ENCODE data around the gene LARGE2.

The LARGE2 gene

DNA sequence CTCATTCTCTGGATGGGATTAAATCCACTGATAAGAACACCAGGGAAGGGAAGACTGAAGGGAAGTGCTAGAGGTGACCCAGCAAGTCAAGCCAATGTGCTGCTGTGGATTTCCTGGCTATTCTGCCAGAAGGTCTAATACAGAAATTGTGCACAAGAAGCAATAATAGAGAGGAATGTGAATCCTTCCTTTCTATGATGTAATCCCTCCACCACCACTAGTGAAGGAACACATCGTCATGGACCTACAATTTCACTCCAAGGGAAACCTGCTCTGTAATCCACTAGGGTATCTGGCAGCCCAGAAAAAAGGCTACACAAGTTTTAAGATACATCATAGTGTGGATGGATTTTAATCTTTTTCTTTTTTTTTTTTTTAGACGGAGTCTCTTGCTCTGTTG, 17.4 kb downstream of the LARGE2 start:
- Histone ChIP-seq H4K12ac (ENCODE audit: low read depth, low read length) (no peak overlapping the region), H3K4me1 (ENCODE audit: control insufficient read depth in 1 of 2, insufficient read depth in 2 of 2, low read length in 2 of 2) (peaks cover 5 to 6% of the 10 kb centered on the region in 2 experiments), H3K9ac (ENCODE audit: low read length) (no peak overlapping the region), H3K4me3 (ENCODE audit: low read depth, low read length) (no peak overlapping the region), H3K9me3 (ENCODE audit: insufficient read depth, low read depth, low read length) (no peaks in the 10 kb centered on the region), H3K79me2 (ENCODE audit: control insufficient read depth, insufficient read depth, low read length, poor library complexity) (no peaks in the 10 kb centered on the region), H3K23ac (ENCODE audit: low read length) (no peak overlapping the region), H2BK12ac (ENCODE audit: low read length) (no peak overlapping the region), H3K27ac (ENCODE audit: low read depth, low read length) (no peak overlapping the region), H3K27me3 (ENCODE audit: insufficient read depth, low read length) (no peaks in the 10 kb centered on the region), H4K91ac (ENCODE audit: low read depth, low read length) (no peak overlapping the region), H3K4me2 (ENCODE audit: low read length) (no peak overlapping the region), H2BK5ac (ENCODE audit: low read depth, low read length, poor library complexity) (no peak overlapping the region), H3K79me1 (ENCODE audit: low read length) (no peaks in the 10 kb centered on the region), H3K18ac (ENCODE audit: low read length) (no peak overlapping the region), H2AK5ac (ENCODE audit: low read length) (no peak overlapping the region), H3K4ac (ENCODE audit: low read depth, low read length) (no peak overlapping the region), H2BK120ac (ENCODE audit: insufficient read depth, low read length, poor library complexity) (no peak overlapping the region), H3K36me3 (ENCODE audit: control insufficient read depth in 1 of 2, insufficient read depth in 2 of 2, low read length in 2 of 2) (peaks cover 9 to 10% of the 10 kb centered on the region in 2 experiments), H3K14ac (ENCODE audit: low read length) (no peak overlapping the region), H4K8ac (ENCODE audit: low read depth, low read length) (no peak overlapping the region), H2AFZ (ENCODE audit: insufficient read depth, low read length, poor library complexity) (no peak overlapping the region)
- WGBS (ENCODE audit: extremely low coverage, insufficient coverage, insufficient read length), result no CpG with 5 or more reads among the region's 2 CpGs
- no peak for DNase-seq

DNA sequence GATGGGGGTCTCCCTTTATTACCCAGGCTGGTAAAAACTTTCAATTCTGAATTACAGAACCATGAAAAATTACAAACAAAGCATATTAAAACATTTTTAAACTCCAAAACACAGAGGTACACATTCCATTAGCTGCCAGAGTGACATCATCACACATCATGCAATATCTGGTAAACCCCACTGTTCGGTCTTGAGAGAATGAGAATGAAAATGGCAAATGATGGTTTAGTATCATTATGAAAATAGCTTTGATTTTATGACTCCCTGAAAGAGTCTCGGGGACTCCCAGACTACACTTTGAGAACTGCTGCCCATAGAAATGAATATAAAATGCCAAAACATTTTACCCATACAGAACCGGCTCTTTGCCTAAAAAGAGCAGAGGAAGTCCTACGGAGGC, 18.8 kb downstream of the LARGE2 start:
- WGBS (ENCODE audit: extremely low coverage, insufficient coverage, insufficient read length), result no CpG with 5 or more reads among the region's 4 CpGs
- Histone ChIP-seq H2AK5ac (ENCODE audit: low read length) (no peak overlapping the region), H4K12ac (ENCODE audit: low read depth, low read length) (no peak overlapping the region), H3K23ac (ENCODE audit: low read length) (no peak overlapping the region), H3K14ac (ENCODE audit: low read length) (no peak overlapping the region), H2BK120ac (ENCODE audit: insufficient read depth, low read length, poor library complexity) (no peak overlapping the region), H3K18ac (ENCODE audit: low read length) (no peak overlapping the region), H4K8ac (ENCODE audit: low read depth, low read length) (no peak overlapping the region), H4K91ac (ENCODE audit: low read depth, low read length) (no peak overlapping the region), H3K4me3 (ENCODE audit: low read depth, low read length) (no peak overlapping the region), H3K79me2 (ENCODE audit: control insufficient read depth, insufficient read depth, low read length, poor library complexity) (no peaks in the 10 kb centered on the region), H3K4ac (ENCODE audit: low read depth, low read length) (no peak overlapping the region), H3K36me3 (ENCODE audit: control insufficient read depth in 1 of 2, insufficient read depth in 2 of 2, low read length in 2 of 2) (peaks cover 4 to 11% of the 10 kb centered on the region in 2 experiments), H3K27ac (ENCODE audit: low read depth, low read length) (no peak overlapping the region), H3K9me3 (ENCODE audit: insufficient read depth, low read depth, low read length) (no peaks in the 10 kb centered on the region), H3K4me2 (ENCODE audit: low read length) (no peak overlapping the region), H3K27me3 (ENCODE audit: insufficient read depth, low read length) (no peaks in the 10 kb centered on the region), H3K4me1 (ENCODE audit: control insufficient read depth in 1 of 2, insufficient read depth in 2 of 2, low read length in 2 of 2) (no peaks in the 10 kb centered on the region), H2BK5ac (ENCODE audit: low read depth, low read length, poor library complexity) (no peak overlapping the region), H2AFZ (ENCODE audit: insufficient read depth, low read length, poor library complexity) (no peak overlapping the region), H3K79me1 (ENCODE audit: low read length) (no peaks in the 10 kb centered on the region), H3K9ac (ENCODE audit: low read length) (no peak overlapping the region), H2BK12ac (ENCODE audit: low read length) (no peak overlapping the region)
- no peak for DNase-seq

DNA sequence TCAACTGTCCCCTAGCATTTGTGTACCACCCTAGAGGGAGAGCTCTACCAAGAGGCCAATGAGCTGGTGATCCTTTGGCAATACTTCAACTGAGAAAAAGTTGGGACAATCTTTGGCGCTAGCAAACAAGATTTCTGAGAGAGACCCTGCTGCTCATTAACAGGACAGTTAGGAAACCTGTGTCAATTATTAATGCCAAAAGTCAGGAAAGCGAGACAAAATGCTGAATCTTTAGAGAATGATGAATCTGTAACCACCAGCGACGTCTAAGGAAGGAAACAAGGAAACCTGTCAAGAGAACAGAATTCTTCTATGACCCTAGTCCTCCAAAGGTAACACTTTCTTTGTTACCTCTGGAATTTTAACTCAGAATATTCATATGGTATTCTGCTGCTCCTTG, 19.9 kb downstream of the LARGE2 start:
- Histone ChIP-seq H3K4me1 (ENCODE audit: control insufficient read depth in 1 of 2, insufficient read depth in 2 of 2, low read length in 2 of 2) (no peaks in the 10 kb centered on the region), H3K14ac (ENCODE audit: low read length) (no peak overlapping the region), H3K27ac (ENCODE audit: low read depth, low read length) (no peak overlapping the region), H3K79me1 (ENCODE audit: low read length) (no peaks in the 10 kb centered on the region), H4K91ac (ENCODE audit: low read depth, low read length) (no peak overlapping the region), H4K8ac (ENCODE audit: low read depth, low read length) (no peak overlapping the region), H3K36me3 (ENCODE audit: control insufficient read depth in 1 of 2, insufficient read depth in 2 of 2, low read length in 2 of 2) (peaks cover 3 to 9% of the 10 kb centered on the region in 2 experiments), H3K23ac (ENCODE audit: low read length) (no peak overlapping the region), H3K4me3 (ENCODE audit: low read depth, low read length) (no peak overlapping the region), H3K79me2 (ENCODE audit: control insufficient read depth, insufficient read depth, low read length, poor library complexity) (no peaks in the 10 kb centered on the region), H4K12ac (ENCODE audit: low read depth, low read length) (no peak overlapping the region), H3K4ac (ENCODE audit: low read depth, low read length) (no peak overlapping the region), H3K18ac (ENCODE audit: low read length) (no peak overlapping the region), H3K9me3 (ENCODE audit: insufficient read depth, low read depth, low read length) (no peaks in the 10 kb centered on the region), H2BK120ac (ENCODE audit: insufficient read depth, low read length, poor library complexity) (no peak overlapping the region), H2BK12ac (ENCODE audit: low read length) (no peak overlapping the region), H3K27me3 (ENCODE audit: insufficient read depth, low read length) (no peaks in the 10 kb centered on the region), H3K4me2 (ENCODE audit: low read length) (no peak overlapping the region), H2AFZ (ENCODE audit: insufficient read depth, low read length, poor library complexity) (no peak overlapping the region), H3K9ac (ENCODE audit: low read length) (no peak overlapping the region), H2BK5ac (ENCODE audit: low read depth, low read length, poor library complexity) (no peak overlapping the region), H2AK5ac (ENCODE audit: low read length) (no peak overlapping the region)
- WGBS (ENCODE audit: extremely low coverage, insufficient coverage, insufficient read length), result no CpG with 5 or more reads among the region's 4 CpGs
- DNase-seq, result no peak

DNA sequence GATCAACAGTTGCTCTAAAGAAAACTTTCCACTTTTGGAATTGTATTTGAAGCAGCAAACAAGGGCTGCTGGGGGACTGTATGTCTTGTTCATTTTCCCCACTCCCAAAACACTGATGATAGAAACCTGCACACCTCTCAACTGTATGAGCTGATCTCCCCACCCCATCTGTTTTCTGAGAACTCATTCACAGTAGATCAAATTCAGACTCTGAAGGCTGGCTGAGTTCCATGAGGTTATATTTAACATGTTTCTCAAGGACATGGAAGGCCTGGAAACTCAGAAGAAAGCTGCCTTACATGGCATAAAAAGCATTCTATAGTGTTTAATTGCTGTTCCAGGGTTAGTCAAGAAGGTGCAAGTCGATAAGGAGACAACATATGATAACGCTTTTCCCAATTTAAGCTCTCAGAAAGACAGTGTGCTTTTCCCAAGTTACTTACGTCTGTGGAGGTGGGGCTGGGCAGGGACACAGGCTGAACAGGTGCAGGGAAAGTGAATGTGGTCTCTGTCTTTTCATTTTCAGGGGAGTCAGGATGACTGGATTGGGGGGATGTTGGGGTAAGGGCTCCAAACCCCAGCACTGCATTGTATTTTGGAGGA, 23.0 kb downstream of the LARGE2 start:
- Histone ChIP-seq H2BK120ac (ENCODE audit: insufficient read depth, low read length, poor library complexity) (no peak overlapping the region), H3K9me3 (ENCODE audit: insufficient read depth, low read depth, low read length) (no peaks in the 10 kb centered on the region), H3K79me1 (ENCODE audit: low read length) (no peaks in the 10 kb centered on the region), H4K12ac (ENCODE audit: low read depth, low read length) (no peak overlapping the region), H3K36me3 (ENCODE audit: control insufficient read depth in 1 of 2, insufficient read depth in 2 of 2, low read length in 2 of 2) (peaks cover 0 to 16% of the 10 kb centered on the region in 2 experiments), H3K4me3 (ENCODE audit: low read depth, low read length) (no peak overlapping the region), H3K27ac (ENCODE audit: low read depth, low read length) (no peak overlapping the region), H2BK12ac (ENCODE audit: low read length) (no peak overlapping the region), H3K9ac (ENCODE audit: low read length) (no peak overlapping the region), H4K91ac (ENCODE audit: low read depth, low read length) (no peak overlapping the region), H3K27me3 (ENCODE audit: insufficient read depth, low read length) (no peaks in the 10 kb centered on the region), H3K4me1 (ENCODE audit: control insufficient read depth in 1 of 2, insufficient read depth in 2 of 2, low read length in 2 of 2) (no peaks in the 10 kb centered on the region), H3K4ac (ENCODE audit: low read depth, low read length) (no peak overlapping the region), H2AK5ac (ENCODE audit: low read length) (no peak overlapping the region), H3K23ac (ENCODE audit: low read length) (no peak overlapping the region), H4K8ac (ENCODE audit: low read depth, low read length) (no peak overlapping the region), H3K18ac (ENCODE audit: low read length) (no peak overlapping the region), H2BK5ac (ENCODE audit: low read depth, low read length, poor library complexity) (no peak overlapping the region), H2AFZ (ENCODE audit: insufficient read depth, low read length, poor library complexity) (no peak overlapping the region), H3K79me2 (ENCODE audit: control insufficient read depth, insufficient read depth, low read length, poor library complexity) (no peaks in the 10 kb centered on the region), H3K14ac (ENCODE audit: low read length) (no peak overlapping the region), H3K4me2 (ENCODE audit: low read length) (no peak overlapping the region)
- no CpG with 5 or more reads among the region's 3 CpGs for WGBS (ENCODE audit: extremely low coverage, insufficient coverage, insufficient read length)
- no peak for DNase-seq
